ENCODE measurements around the gene MAG.

DNA sequence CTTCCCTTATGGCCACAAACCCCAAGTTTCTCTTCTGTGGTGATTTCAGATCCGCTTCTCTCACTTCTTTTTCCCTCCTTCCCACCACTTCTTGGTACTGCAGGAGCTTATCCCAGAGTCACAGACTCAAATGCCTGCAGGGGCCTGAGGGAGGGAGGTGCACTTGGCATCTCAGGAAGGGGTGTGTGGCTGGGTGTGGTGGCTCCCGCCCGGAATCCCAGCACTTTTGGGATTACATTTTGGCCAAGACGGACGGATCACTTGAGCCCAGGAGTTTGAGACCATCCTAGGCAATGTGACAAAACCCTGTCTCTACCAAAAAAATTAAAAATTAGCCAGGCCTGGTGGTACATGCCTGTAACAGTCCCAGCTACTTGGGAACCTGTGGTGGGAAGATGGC, 17.6 kb upstream of the MAG start:
- TF ChIP-seq CTCF (IDR thresholded peaks at IDR 0.05) (no peak), ZBTB43 (CRISPR knock-in tag; IDR thresholded peaks at IDR 0.05) (no peak)
- TF ChIP-seq, protein P1, sequence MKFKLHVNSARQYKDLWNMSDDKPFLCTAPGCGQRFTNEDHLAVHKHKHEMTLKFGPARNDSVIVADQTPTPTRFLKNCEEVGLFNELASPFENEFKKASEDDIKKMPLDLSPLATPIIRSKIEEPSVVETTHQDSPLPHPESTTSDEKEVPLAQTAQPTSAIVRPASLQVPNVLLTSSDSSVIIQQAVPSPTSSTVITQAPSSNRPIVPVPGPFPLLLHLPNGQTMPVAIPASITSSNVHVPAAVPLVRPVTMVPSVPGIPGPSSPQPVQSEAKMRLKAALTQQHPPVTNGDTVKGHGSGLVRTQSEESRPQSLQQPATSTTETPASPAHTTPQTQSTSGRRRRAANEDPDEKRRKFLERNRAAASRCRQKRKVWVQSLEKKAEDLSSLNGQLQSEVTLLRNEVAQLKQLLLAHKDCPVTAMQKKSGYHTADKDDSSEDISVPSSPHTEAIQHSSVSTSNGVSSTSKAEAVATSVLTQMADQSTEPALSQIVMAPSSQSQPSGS (CRISPR knock-in tag; IDR thresholded peaks at IDR 0.05; ENCODE audit: borderline replicate concordance, low read depth) = no peak
